CMK (cell line): ENCODE measurements around the gene CTIF.

Source experiments
- DNase-seq: peaks from one replicate; pipeline ENCODE4 v3.0.0-alpha.2; 2010; ENCODE audit warnings: low read depth

CTIF gene

GRCh38 chr18:48575658-48576456 lies 37.0 kb downstream of the CTIF start:
- DNase-seq: no peak

- DNase-seq: no peak
These were observed 37.6 kb downstream of the CTIF start for GRCh38 chr18:48576457-48576771.

- DNase-seq: no peak
These were observed 38.8 kb downstream of the CTIF start for GRCh38 chr18:48577478-48578190.

- DNase-seq: no peak
These were observed 39.5 kb downstream of the CTIF start for GRCh38 chr18:48578289-48578688.

GRCh38 chr18:48580066-48580465 lies 41.2 kb downstream of the CTIF start:
- DNase-seq: no peak

GRCh38 chr18:48580782-48581181 lies 42.0 kb downstream of the CTIF start:
- no peak for DNase-seq

- no peak for DNase-seq
These were observed 42.4 kb downstream of the CTIF start for GRCh38 chr18:48581206-48581605.

GRCh38 chr18:48581941-48582340 lies 43.1 kb downstream of the CTIF start:
- DNase-seq: no peak

- DNase-seq: no peak
These were observed 44.1 kb downstream of the CTIF start for GRCh38 chr18:48582946-48583345.

- no peak for DNase-seq
These were observed 44.7 kb downstream of the CTIF start for GRCh38 chr18:48583573-48583972.

- DNase-seq: no peak
These were observed 51.1 kb downstream of the CTIF start for GRCh38 chr18:48589797-48590519.

GRCh38 chr18:48590678-48591077 lies 51.8 kb downstream of the CTIF start:
- no peak for DNase-seq

GRCh38 chr18:48592540-48593171 lies 53.8 kb downstream of the CTIF start:
- no peak for DNase-seq

- DNase-seq: no peak
These were observed 55.8 kb downstream of the CTIF start for GRCh38 chr18:48594471-48595094.

- DNase-seq: no peak
These were observed 56.9 kb downstream of the CTIF start for GRCh38 chr18:48595703-48596218.

- DNase-seq: no peak
These were observed 58.3 kb downstream of the CTIF start for GRCh38 chr18:48597110-48597509.

- no peak for DNase-seq
These were observed 58.8 kb downstream of the CTIF start for GRCh38 chr18:48597671-48598070.

- DNase-seq: no peak
These were observed 60.6 kb downstream of the CTIF start for GRCh38 chr18:48599391-48599790.

GRCh38 chr18:48600046-48600445 lies 61.2 kb downstream of the CTIF start:
- DNase-seq: no peak

- no peak for DNase-seq
These were observed 61.7 kb downstream of the CTIF start for GRCh38 chr18:48600456-48601090.

GRCh38 chr18:48601343-48601742 lies 62.5 kb downstream of the CTIF start:
- no peak for DNase-seq
